HepG2 (cell line): ENCODE measurements around the gene ANKRD11. TPM values are rescaled to one million over a fixed set of nuclear protein-coding genes. Genes with fewer than 3 reads are reported as not detected.

ENCODE experiments used
- AKAP8 ChIP-seq: sonication (generic); formaldehyde crosslinking; IDR thresholded peaks from 2 replicates; pipeline ENCODE4 v1.5.1; 2020; ENCODE audit warnings: mild to moderate bottlenecking, missing genetic modification reagents
- ATF5 ChIP-seq: sonication (generic); formaldehyde crosslinking; IDR thresholded peaks from 2 replicates; pipeline ENCODE4 v1.4.0; 2020; ENCODE audit warnings: mild to moderate bottlenecking, low read depth, missing genetic modification reagents
- CCAR2 ChIP-seq: fragments of 200-400 bp; formaldehyde crosslinking; optimal IDR thresholded peaks from 2 replicates; pipeline ENCODE3; 2018; ENCODE audit warnings: low read depth, mild to moderate bottlenecking, low read length, moderate library complexity
- E2F1 ChIP-seq: sonication (generic); formaldehyde crosslinking; IDR thresholded peaks from 2 replicates; pipeline ENCODE4 v1.5.0; 2020; ENCODE audit warnings: missing genetic modification reagents
- FOXK2 ChIP-seq: fragments of 450-650 bp; IDR thresholded peaks from 2 replicates; pipeline ENCODE4 v1.6.1; 2016
- GMEB2 ChIP-seq: IDR thresholded peaks from 2 replicates; pipeline ENCODE4 v1.6.1; 2016; ENCODE audit warnings: missing biosample characterization, missing genetic modification reagents, low read depth
- RBM22 ChIP-seq: fragments of 200-400 bp; formaldehyde crosslinking; optimal IDR thresholded peaks from 2 replicates; pipeline ENCODE3; 2017; ENCODE audit warnings: mild to moderate bottlenecking, low read length, moderate library complexity
- TCF12 ChIP-seq, 2 experiments: fragments of 450-650 bp in 1 of 2; sonication (generic) in 1 of 2; formaldehyde crosslinking in 1 of 2; IDR thresholded peaks; 2 replicates each; pipeline versions ENCODE4 v1.6.1 to v1.8.0; 2017 to 2022; ENCODE audit warnings: antibody characterized with exemption in 1 of 2, mild to moderate bottlenecking in 1 of 2, missing genetic modification reagents in 1 of 2, moderate library complexity in 1 of 2
- ZGPAT ChIP-seq: IDR thresholded peaks from 2 replicates; pipeline ENCODE4 v1.6.1; 2016; ENCODE audit warnings: mild to moderate bottlenecking
- ZNF20 ChIP-seq: sonication (generic); formaldehyde crosslinking; IDR thresholded peaks from 2 replicates; pipeline ENCODE4 v1.4.0; 2020; ENCODE audit warnings: mild to moderate bottlenecking, moderate library complexity, missing genetic modification reagents
- ZNF597 ChIP-seq: sonication (generic); formaldehyde crosslinking; IDR thresholded peaks from 2 replicates; pipeline ENCODE4 v1.5.0; 2020; ENCODE audit warnings: missing genetic modification reagents
- ZNF691 ChIP-seq: sonication (generic); formaldehyde crosslinking; IDR thresholded peaks from 2 replicates; pipeline ENCODE4 v1.4.0; 2020; ENCODE audit warnings: missing genetic modification reagents, low read depth, mild to moderate bottlenecking, borderline replicate concordance
- ZNF782 ChIP-seq: sonication (generic); formaldehyde crosslinking; IDR thresholded peaks from 2 replicates; pipeline ENCODE4 v1.4.0; 2020; ENCODE audit warnings: missing genetic modification reagents, mild to moderate bottlenecking, borderline replicate concordance
- polyA plus RNA-seq, 8 experiments: library from polyadenylated mRNA; depleted of rRNA in 3 of 8; stranded (reverse) in 7 of 8; unstranded in 1 of 8; fragments of >200 nt; fragmentation: Illumina TruSeq in 4 of 8; extraction: Trizol in 4 of 8; gene quantifications; 2 replicates each; pipeline versions ENCODE4 v1.2.1 to v1.2.3, GENCODE V29; 2011 to 2016; ENCODE audit warnings: low read depth in 4 of 8, missing spikeins in 1 of 8, mixed read lengths in 1 of 8; ENCODE audit not compliant: insufficient read depth in 1 of 8
- total RNA-seq, 5 experiments: library from RNA; depleted of rRNA; stranded (reverse); fragments of >200 nt; fragmentation: Illumina TruSeq; extraction: Trizol; gene quantifications; 2 replicates each; pipeline ENCODE4 v1.2.3, GENCODE V29; 2016; ENCODE audit warnings: low read depth in 1 of 5
- TF ChIP-seq, protein P1 (sequence below): sonication (generic); formaldehyde crosslinking; IDR thresholded peaks from 2 replicates; pipeline ENCODE4 v1.5.1; 2020; ENCODE audit warnings: mild to moderate bottlenecking, missing genetic modification reagents, moderate library complexity

ANKRD11 gene
- total and polyA plus RNA-seq, 2 of the 13 experiments (the other 11 are each of a cell fraction or from before 2014, with no cell fraction given): 21.4 to 38.4 TPM

DNA sequence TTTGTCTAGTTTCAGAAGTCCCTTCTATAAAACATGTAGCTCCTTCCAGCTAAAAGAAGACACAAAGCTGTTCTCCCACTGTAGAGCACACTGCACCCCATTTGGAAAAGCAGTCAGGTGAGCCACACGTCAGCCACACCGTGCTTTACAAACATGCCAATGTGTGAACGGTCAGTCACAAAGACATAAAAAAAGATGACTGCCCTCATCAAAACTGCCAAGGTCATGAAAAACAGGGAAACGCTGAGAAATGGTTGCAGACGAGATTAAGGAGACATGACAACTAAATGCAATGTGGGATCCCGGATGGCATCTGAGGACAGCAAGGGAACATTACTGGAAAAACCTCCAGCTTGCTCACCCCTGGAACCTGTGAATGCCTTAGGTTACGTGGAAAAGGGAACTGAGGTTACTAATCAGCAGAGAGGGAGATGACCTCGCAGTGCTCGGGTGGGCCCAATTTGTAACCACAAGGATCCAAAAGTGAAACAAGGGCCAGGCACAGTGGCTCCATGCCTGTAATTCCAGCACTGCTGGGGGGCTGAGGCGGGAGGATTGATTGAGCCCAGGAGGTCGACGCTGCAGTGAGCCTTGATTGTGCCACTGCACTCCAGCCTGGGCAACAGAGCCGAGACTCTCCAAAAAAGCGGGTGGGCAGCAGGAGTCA lies 8.1 kb downstream of the ANKRD11 start (continued):
- TF ChIP-seq, protein P1, sequence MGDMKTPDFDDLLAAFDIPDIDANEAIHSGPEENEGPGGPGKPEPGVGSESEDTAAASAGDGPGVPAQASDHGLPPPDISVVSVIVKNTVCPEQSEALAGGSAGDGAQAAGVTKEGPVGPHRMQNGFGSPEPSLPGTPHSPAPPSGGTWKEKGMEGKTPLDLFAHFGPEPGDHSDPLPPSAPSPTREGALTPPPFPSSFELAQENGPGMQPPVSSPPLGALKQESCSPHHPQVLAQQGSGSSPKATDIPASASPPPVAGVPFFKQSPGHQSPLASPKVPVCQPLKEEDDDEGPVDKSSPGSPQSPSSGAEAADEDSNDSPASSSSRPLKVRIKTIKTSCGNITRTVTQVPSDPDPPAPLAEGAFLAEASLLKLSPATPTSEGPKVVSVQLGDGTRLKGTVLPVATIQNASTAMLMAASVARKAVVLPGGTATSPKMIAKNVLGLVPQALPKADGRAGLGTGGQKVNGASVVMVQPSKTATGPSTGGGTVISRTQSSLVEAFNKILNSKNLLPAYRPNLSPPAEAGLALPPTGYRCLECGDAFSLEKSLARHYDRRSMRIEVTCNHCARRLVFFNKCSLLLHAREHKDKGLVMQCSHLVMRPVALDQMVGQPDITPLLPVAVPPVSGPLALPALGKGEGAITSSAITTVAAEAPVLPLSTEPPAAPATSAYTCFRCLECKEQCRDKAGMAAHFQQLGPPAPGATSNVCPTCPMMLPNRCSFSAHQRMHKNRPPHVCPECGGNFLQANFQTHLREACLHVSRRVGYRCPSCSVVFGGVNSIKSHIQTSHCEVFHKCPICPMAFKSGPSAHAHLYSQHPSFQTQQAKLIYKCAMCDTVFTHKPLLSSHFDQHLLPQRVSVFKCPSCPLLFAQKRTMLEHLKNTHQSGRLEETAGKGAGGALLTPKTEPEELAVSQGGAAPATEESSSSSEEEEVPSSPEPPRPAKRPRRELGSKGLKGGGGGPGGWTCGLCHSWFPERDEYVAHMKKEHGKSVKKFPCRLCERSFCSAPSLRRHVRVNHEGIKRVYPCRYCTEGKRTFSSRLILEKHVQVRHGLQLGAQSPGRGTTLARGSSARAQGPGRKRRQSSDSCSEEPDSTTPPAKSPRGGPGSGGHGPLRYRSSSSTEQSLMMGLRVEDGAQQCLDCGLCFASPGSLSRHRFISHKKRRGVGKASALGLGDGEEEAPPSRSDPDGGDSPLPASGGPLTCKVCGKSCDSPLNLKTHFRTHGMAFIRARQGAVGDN (CRISPR knock-in tag): 0 out of 2 replicates have a peak, but pooled peaks have one; percentile 16
- TF ChIP-seq ZNF597 (CRISPR knock-in tag): no peak
- no peak for TF ChIP-seq AKAP8
- TF ChIP-seq FOXK2: no peak
- no peak for TF ChIP-seq E2F1 (CRISPR knock-in tag)
- no peak for TF ChIP-seq ZGPAT (CRISPR knock-in tag)
- no peak for TF ChIP-seq ZNF20 (CRISPR knock-in tag)
- no peak for TF ChIP-seq GMEB2
- peak; percentile 13 for TF ChIP-seq RBM22
- TF ChIP-seq ZNF691: 0 out of 2 replicates have a peak, but pooled peaks have one; percentile 29
- TF ChIP-seq ATF5 (CRISPR knock-in tag): no peak
- no peak for TF ChIP-seq TCF12 (IDR thresholded peaks at IDR 0.05)
- TF ChIP-seq TCF12 (CRISPR knock-in tag; IDR thresholded peaks at IDR 0.05): no peak
- TF ChIP-seq ZNF782 (CRISPR knock-in tag): peak; percentile 53; the same call in 1 of the 2 replicates
- no peak for TF ChIP-seq CCAR2
